Lower lobe of right lung (tissue), 2 donors: Measurements from ENCODE around the gene NSF. TPM values are rescaled to one million over a fixed set of nuclear protein-coding genes. Genes with fewer than 3 reads are reported as not detected.
"Not testable (repeated sequence)": the region's sequence is repeated elsewhere in the genome, so short reads cannot be mapped to it uniquely, and the experiment has no call there.

ENCODE experiments used
- ATAC-seq, 2 donors: fragments of 200-7000 bp; cut with Tn5 transposase; one replicate each; pipeline ENCODE4 v1.9.1; 2020 to 2022; ENCODE audit warnings: mild to moderate bottlenecking in 2 of 2, moderate library complexity in 2 of 2
- DNase-seq: peaks from one replicate; pipeline ENCODE4 v3.0.0-alpha.2; 2020
- H3K27ac ChIP-seq: fragments of 200-600 bp; one replicate; pipeline ENCODE4 v1.8.0; 2022
- H3K27me3 ChIP-seq: fragments of 200-600 bp; one replicate; pipeline ENCODE4 v1.8.0; 2022; ENCODE audit warnings: low read depth
- H3K36me3 ChIP-seq: fragments of 200-600 bp; one replicate; pipeline ENCODE4 v1.8.0; 2022; ENCODE audit warnings: mild to moderate bottlenecking
- H3K4me1 ChIP-seq: fragments of 200-600 bp; one replicate; pipeline ENCODE4 v1.8.0; 2022
- H3K4me3 ChIP-seq: fragments of 200-600 bp; one replicate; pipeline ENCODE4 v1.8.0; 2022; ENCODE audit warnings: mild to moderate bottlenecking
- H3K9me3 ChIP-seq: fragments of 200-600 bp; one replicate; pipeline ENCODE4 v1.8.0; 2022
- intact Hi-C: fragments of 100-400 bp; cut with DNase I; formaldehyde crosslinking; loops from one replicate; pipeline ENCODE4 v1.11.0; 2022
- total RNA-seq: library from RNA; stranded (reverse); fragmentation: NEBNext Ultra II Directional; extraction: Animal tissue kit (Norgen Biotek cat#: 25700); gene quantifications from one replicate; pipeline ENCODE4 v1.2.1, GENCODE V29; 2021
- donor health status: DM: no; HTN: yes; CAD: no; lungs with severe emphysema.

The NSF gene
- total RNA-seq, 1 donor from 2014 or later: 52.7 TPM

DNA sequence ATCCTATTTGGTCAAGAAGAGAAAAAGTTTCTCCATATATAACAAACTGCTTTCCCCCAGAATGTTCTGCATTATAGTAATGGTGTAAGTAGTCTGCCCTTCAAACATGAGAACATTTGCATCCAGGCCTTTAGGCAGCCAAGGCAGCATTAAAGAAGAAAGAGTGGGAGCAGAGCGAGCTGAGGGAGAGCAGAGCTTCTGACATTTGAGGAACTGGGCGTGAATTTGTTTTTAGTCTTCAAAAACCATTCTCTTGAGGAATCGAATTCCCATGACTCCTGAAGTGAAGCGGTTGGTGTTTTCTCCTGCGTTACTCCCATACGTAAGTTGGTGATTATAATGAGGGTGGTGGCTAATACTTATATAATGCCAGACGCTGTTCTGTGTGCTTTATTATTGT is 58.8 kb downstream of the NSF start:
- H3K36me3 ChIP-seq, H3K9me3 ChIP-seq, H3K27me3 ChIP-seq, intact Hi-C loops, H3K4me1 ChIP-seq, H3K4me3 ChIP-seq, DNase-seq, ATAC-seq, H3K27ac ChIP-seq: not testable (repeated sequence)

DNA sequence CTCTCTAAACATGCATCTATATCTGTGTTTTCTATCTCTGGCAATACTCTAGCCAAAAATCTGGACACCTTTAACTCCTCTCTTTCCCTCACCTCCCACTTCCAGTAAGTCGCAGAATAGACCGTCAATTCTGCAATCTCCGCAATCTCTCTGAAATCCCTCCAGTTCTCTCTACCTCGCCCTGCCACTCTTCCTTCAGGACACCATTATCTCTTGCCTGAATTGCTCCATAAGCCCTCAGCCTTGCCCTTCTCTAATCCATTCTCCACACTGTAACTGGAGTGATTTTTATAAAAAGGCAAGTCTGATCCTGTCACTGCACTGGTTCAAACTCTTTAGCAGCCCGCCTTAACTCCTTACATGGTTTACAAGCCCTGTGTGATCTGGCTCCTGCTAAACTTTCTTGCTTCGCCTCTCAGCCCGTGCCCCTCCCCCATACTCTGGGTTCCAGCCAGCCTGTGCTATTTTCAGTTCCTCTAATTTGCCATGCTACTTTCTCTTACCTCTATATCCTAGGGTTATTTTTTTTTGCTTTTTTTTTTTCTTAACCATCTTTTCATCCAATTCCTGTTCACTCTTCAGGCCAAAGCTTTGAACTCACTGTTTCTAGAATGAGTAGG is 61.7 kb downstream of the NSF start:
- DNase-seq: not testable (repeated sequence)

GRCh38 chr17:46658235-46658634 is 67.8 kb downstream of the NSF start:
- ATAC-seq, H3K27me3 ChIP-seq, H3K27ac ChIP-seq, H3K4me3 ChIP-seq, DNase-seq, intact Hi-C loops, H3K4me1 ChIP-seq, H3K36me3 ChIP-seq, H3K9me3 ChIP-seq: not testable (repeated sequence)

More for the DNA sequence above, 61.7 kb downstream of the NSF start:
- H3K36me3 ChIP-seq, H3K4me3 ChIP-seq, H3K27me3 ChIP-seq, H3K9me3 ChIP-seq, H3K27ac ChIP-seq, H3K4me1 ChIP-seq, intact Hi-C loops: not testable (repeated sequence)
- peak in 1 of 2 donors; percentile 81 for ATAC-seq

DNA sequence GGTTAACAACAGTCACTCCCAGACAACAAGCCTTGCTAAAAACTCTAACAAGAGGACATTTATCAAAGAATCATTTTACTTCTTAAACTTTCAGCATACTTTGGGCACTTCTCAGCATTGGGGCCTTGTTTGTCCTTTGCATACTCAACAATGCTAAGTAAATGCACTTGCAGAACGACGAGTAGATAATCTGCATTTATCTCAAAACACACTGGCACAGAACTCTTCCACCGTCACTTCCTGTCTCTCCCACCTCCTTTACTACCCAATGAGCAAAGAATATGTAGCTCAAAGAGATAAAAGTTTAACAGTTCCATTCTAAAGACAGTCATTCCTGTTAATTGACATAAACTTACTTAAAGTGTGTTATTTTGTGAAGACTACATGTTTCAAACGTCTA is 69.2 kb downstream of the NSF start:
- H3K36me3 ChIP-seq, intact Hi-C loops, H3K4me3 ChIP-seq, H3K9me3 ChIP-seq, H3K4me1 ChIP-seq, H3K27me3 ChIP-seq, H3K27ac ChIP-seq, DNase-seq: not testable (repeated sequence)
- peak in 1 of 2 donors; percentile 52 for ATAC-seq

- DNase-seq, intact Hi-C loops, H3K9me3 ChIP-seq, ATAC-seq, H3K36me3 ChIP-seq, H3K4me1 ChIP-seq, H3K4me3 ChIP-seq, H3K27ac ChIP-seq, H3K27me3 ChIP-seq: not testable (repeated sequence)
Observed at GRCh38 chr17:46663123-46663522, 72.7 kb downstream of the NSF start.

DNA sequence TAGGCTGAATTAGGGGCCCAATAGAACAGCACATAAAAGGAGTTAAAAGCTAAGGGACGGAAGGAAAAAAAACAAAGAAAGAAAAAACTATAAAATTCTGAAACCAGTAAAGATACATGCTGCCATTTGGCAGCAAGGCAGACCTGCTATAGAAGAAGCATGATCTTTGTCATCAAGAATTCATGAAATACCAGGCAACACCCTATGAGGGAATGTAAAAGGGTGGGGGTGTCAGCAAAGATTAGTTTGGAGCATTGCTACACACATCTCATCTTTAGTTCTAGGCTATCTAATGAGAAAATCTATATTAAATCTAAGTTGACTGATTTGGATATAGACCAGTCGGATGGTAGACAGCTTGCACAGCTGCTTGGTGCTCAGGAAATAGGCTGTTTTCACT is 73.1 kb downstream of the NSF start:
- H3K36me3 ChIP-seq, H3K4me1 ChIP-seq, H3K27ac ChIP-seq, H3K27me3 ChIP-seq, intact Hi-C loops, DNase-seq, H3K4me3 ChIP-seq, H3K9me3 ChIP-seq: not testable (repeated sequence)
- peak; percentile 52 to 66 for ATAC-seq

- H3K27me3 ChIP-seq, H3K36me3 ChIP-seq, H3K4me1 ChIP-seq, intact Hi-C loops, H3K4me3 ChIP-seq, H3K27ac ChIP-seq, ATAC-seq, H3K9me3 ChIP-seq: not testable (repeated sequence)
- peak; percentile 10 for DNase-seq
Observed at GRCh38 chr17:46665969-46666368, 75.5 kb downstream of the NSF start.

- DNase-seq, H3K4me1 ChIP-seq, H3K36me3 ChIP-seq, H3K27me3 ChIP-seq, ATAC-seq, H3K9me3 ChIP-seq, H3K4me3 ChIP-seq, intact Hi-C loops, H3K27ac ChIP-seq: not testable (repeated sequence)
Observed at GRCh38 chr17:46670789-46671188, 80.3 kb downstream of the NSF start.

DNA sequence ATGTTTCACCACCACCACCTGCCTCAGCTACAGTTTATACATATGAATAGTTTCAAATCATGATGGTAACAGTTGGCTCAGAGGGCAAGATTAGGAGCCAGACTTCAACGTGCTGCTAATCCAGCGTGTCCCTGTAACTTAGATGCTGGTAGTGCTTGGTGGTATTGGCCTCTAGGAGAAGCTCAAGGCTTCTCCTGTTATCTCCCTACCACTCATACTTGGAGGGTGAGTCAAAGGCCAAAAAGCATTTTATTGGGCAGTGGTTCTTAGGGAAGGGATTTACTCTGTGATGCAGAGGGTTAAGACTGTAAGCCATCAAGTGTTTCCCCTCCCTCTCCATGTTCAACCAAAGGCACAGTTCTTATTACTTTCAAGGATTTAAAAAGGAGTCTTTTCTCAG is 82.3 kb downstream of the NSF start:
- intact Hi-C loops, H3K36me3 ChIP-seq, ATAC-seq, H3K4me3 ChIP-seq, H3K9me3 ChIP-seq, H3K27me3 ChIP-seq, DNase-seq, H3K4me1 ChIP-seq, H3K27ac ChIP-seq: not testable (repeated sequence)

GRCh38 chr17:46677819-46678218 is 87.3 kb downstream of the NSF start:
- H3K27ac ChIP-seq, H3K4me1 ChIP-seq, H3K36me3 ChIP-seq, intact Hi-C loops, H3K27me3 ChIP-seq, H3K4me3 ChIP-seq, DNase-seq, ATAC-seq, H3K9me3 ChIP-seq: not testable (repeated sequence)

DNA sequence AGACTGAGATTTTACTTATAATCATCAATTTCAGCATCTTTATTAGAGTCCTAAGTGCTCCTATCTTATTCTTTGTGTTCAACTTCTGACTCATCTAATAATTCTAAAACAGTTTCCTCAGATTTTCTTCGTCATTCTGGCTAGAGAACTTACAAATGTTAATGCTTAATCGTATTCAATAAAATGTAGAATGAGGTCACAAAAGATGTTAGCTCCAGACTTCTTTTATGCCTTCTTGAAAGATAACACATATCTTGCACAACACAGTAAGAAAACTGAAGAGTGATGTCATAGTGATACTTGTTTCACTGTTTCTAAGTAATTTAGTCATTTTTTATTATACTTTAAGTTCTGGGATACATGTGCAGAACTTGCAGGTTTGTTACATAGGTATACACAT is 93.2 kb downstream of the NSF start:
- H3K27me3 ChIP-seq, H3K27ac ChIP-seq, H3K4me3 ChIP-seq, H3K9me3 ChIP-seq, DNase-seq, H3K36me3 ChIP-seq, H3K4me1 ChIP-seq, intact Hi-C loops, ATAC-seq: not testable (repeated sequence)

- intact Hi-C loops, DNase-seq, H3K4me1 ChIP-seq, H3K4me3 ChIP-seq, H3K9me3 ChIP-seq, ATAC-seq, H3K36me3 ChIP-seq, H3K27me3 ChIP-seq, H3K27ac ChIP-seq: not testable (repeated sequence)
Observed at GRCh38 chr17:46685284-46685683, 94.8 kb downstream of the NSF start.

- intact Hi-C loops, DNase-seq, H3K27ac ChIP-seq, H3K9me3 ChIP-seq, H3K27me3 ChIP-seq, H3K36me3 ChIP-seq, H3K4me1 ChIP-seq, ATAC-seq, H3K4me3 ChIP-seq: not testable (repeated sequence)
Observed at GRCh38 chr17:46692196-46692595, 101.7 kb downstream of the NSF start.

- ATAC-seq, H3K27me3 ChIP-seq, H3K4me1 ChIP-seq, H3K9me3 ChIP-seq, intact Hi-C loops, H3K36me3 ChIP-seq, H3K4me3 ChIP-seq, H3K27ac ChIP-seq, DNase-seq: not testable (repeated sequence)
Observed at GRCh38 chr17:46693283-46693682, 102.8 kb downstream of the NSF start.

- intact Hi-C loops, DNase-seq, H3K4me3 ChIP-seq, H3K36me3 ChIP-seq, H3K27me3 ChIP-seq, H3K27ac ChIP-seq, H3K9me3 ChIP-seq, ATAC-seq, H3K4me1 ChIP-seq: not testable (repeated sequence)
Observed at GRCh38 chr17:46696522-46696921, 106.1 kb downstream of the NSF start.
